Measurements from ENCODE around the gene RNF223. TPM values are rescaled to one million over a fixed set of nuclear protein-coding genes. Genes with fewer than 3 reads are reported as not detected.

Gene RNF223
- total and polyA plus RNA-seq, 4 donors, result 0.54 to 2.4 (median 1.4) TPM

GRCh38 chr1:1021920-1022259 lies 52.2 kb downstream of the RNF223 start:
- no peak for DNase-seq
- Histone ChIP-seq H3K27me3 (ENCODE audit: control insufficient read depth in 3 of 3, insufficient read depth in 3 of 3, low read length in 2 of 3) (no peaks in the 10 kb centered on the region), H3K27ac (ENCODE audit: low read depth in 1 of 2, low read length in 1 of 2) (no peak overlapping the region), H3K4me3 (no peak overlapping the region), H3K4me1 (ENCODE audit: control insufficient read depth in 5 of 5, insufficient read depth in 5 of 5, low read length in 5 of 5) (peaks cover 0 to 38% (median 29%) of the 10 kb centered on the region in 5 donors), H3K36me3 (ENCODE audit: control insufficient read depth in 4 of 4, insufficient read depth in 4 of 4, low read length in 4 of 4) (no peaks in the 10 kb centered on the region), H3K9ac (ENCODE audit: insufficient read depth in 1 of 2, low read length in 2 of 2) (no peak overlapping the region), H3K9me3 (ENCODE audit: control insufficient read depth in 4 of 4, insufficient read depth in 3 of 4, low read length in 3 of 4) (no peaks in the 10 kb centered on the region)
- no peak for ATAC-seq (ENCODE audit: insufficient read depth, low FRiP score)
- 86 to 87% methylated on average over 10 of the region's 10 CpGs for WGBS, 2 donors
- TF ChIP-seq CTCF (IDR thresholded peaks at IDR 0.05; ENCODE audit: control extremely low read depth, extremely low read depth), result no peak

- Histone ChIP-seq H3K36me3 (ENCODE audit: control insufficient read depth in 4 of 4, insufficient read depth in 4 of 4, low read length in 4 of 4) (no peaks in the 10 kb centered on the region), H3K9ac (ENCODE audit: insufficient read depth in 1 of 2, low read length in 2 of 2) (no peak overlapping the region), H3K27ac (ENCODE audit: low read depth in 1 of 2, low read length in 1 of 2) (peak overlapping the region in 1 of 2 donors; percentile 66), H3K27me3 (ENCODE audit: control insufficient read depth in 3 of 3, insufficient read depth in 3 of 3, low read length in 2 of 3) (no peaks in the 10 kb centered on the region), H3K4me1 (ENCODE audit: control insufficient read depth in 5 of 5, insufficient read depth in 5 of 5, low read length in 5 of 5) (peaks cover 0 to 35% (median 27%) of the 10 kb centered on the region in 5 donors), H3K4me3 (peak overlapping the region; percentile 17), H3K9me3 (ENCODE audit: control insufficient read depth in 4 of 4, insufficient read depth in 3 of 4, low read length in 3 of 4) (no peaks in the 10 kb centered on the region)
- ATAC-seq (ENCODE audit: insufficient read depth, low FRiP score), result no peak
- 24 to 29% methylated on average over 33 of the region's 33 CpGs for WGBS, 2 donors
- TF ChIP-seq CTCF (IDR thresholded peaks at IDR 0.05; ENCODE audit: control extremely low read depth, extremely low read depth), result no peak
- DNase-seq, result peak; percentile 86 to 93 (median 88)
Observed at GRCh38 chr1:1021010-1021919, 52.8 kb downstream of the RNF223 start.

Other genes with a start within 250 kb of the RNF223 start
- gene SAMD11, start 150.4 kb downstream of the RNF223 start, total RNA-seq, result 10 to 100 TPM in 1 of 2 donors, 1 to 10 TPM in 1; 7.8 to 26.3 TPM
- 1 to 10 TPM; 3.7 to 3.8 TPM for gene SAMD11, start 150.4 kb downstream of the RNF223 start, polyA plus RNA-seq
- gene NOC2L, start 115.0 kb downstream of the RNF223 start, total RNA-seq, result 10 to 100 TPM; 39.0 to 74.2 TPM
- gene NOC2L, start 115.0 kb downstream of the RNF223 start, polyA plus RNA-seq, result 10 to 100 TPM; 61.2 to 86.6 TPM
- 10 to 100 TPM in 1 of 2 donors, 1 to 10 TPM in 1; 10.0 to 15.1 TPM for gene KLHL17, start 113.7 kb downstream of the RNF223 start, total RNA-seq
- 10 to 100 TPM; 10.9 to 15.2 TPM for gene KLHL17, start 113.7 kb downstream of the RNF223 start, polyA plus RNA-seq
- gene PLEKHN1, start 107.8 kb downstream of the RNF223 start, total RNA-seq, result 1 to 10 TPM; 2.0 to 5.1 TPM
- gene PLEKHN1, start 107.8 kb downstream of the RNF223 start, polyA plus RNA-seq, result 1 to 10 TPM; 2.0 to 2.8 TPM
- under 1 TPM in 1 of 2 donors, not detected in 1; 0.15 TPM for gene PERM1, start 92.2 kb downstream of the RNF223 start, total RNA-seq
- under 1 TPM; 0.06 to 0.45 TPM for gene PERM1, start 92.2 kb downstream of the RNF223 start, polyA plus RNA-seq
- 10 to 100 TPM; 13.5 to 47.9 TPM for gene HES4, start 74.2 kb downstream of the RNF223 start, total RNA-seq
- gene HES4, start 74.2 kb downstream of the RNF223 start, polyA plus RNA-seq, result 10 to 100 TPM; 16.6 to 37.7 TPM
- gene ISG15, start 60.8 kb downstream of the RNF223 start, total RNA-seq, result 10 to 100 TPM; 12.7 to 53.6 TPM
- 100 to 1,000 TPM; 208 to 234 TPM for gene ISG15, start 60.8 kb downstream of the RNF223 start, polyA plus RNA-seq
- gene AGRN, start 54.2 kb downstream of the RNF223 start, total RNA-seq, result 100 to 1,000 TPM; 103 to 124 TPM
- gene AGRN, start 54.2 kb downstream of the RNF223 start, polyA plus RNA-seq, result 10 to 100 TPM; 30.7 to 67.4 TPM
- gene C1orf159, start 41.8 kb upstream of the RNF223 start, total RNA-seq, result 10 to 100 TPM in 1 of 2 donors, 1 to 10 TPM in 1; 9.9 to 19.2 TPM
- 10 to 100 TPM in 1 of 2 donors, 1 to 10 TPM in 1; 9.5 to 16.7 TPM for gene C1orf159, start 41.8 kb upstream of the RNF223 start, polyA plus RNA-seq
- gene TTLL10, start 99.6 kb upstream of the RNF223 start, total RNA-seq, result 10 to 100 TPM in 1 of 2 donors, 1 to 10 TPM in 1; 4.8 to 19.7 TPM
- gene TTLL10, start 99.6 kb upstream of the RNF223 start, polyA plus RNA-seq, result 1 to 10 TPM; 3.7 to 4.3 TPM
- 1 to 10 TPM; 2.7 to 4.0 TPM for gene TNFRSF18, start 132.3 kb upstream of the RNF223 start, total RNA-seq
- gene TNFRSF18, start 132.3 kb upstream of the RNF223 start, polyA plus RNA-seq, result 1 to 10 TPM; 1.8 to 2.1 TPM
- 1 to 10 TPM; 3.6 to 5.3 TPM for gene TNFRSF4, start 139.8 kb upstream of the RNF223 start, total RNA-seq
- gene TNFRSF4, start 139.8 kb upstream of the RNF223 start, polyA plus RNA-seq, result 10 to 100 TPM in 1 of 2 donors, 1 to 10 TPM in 1; 8.5 to 11.3 TPM
- 100 to 1,000 TPM in 1 of 2 donors, 10 to 100 TPM in 1; 65.7 to 189 TPM for gene SDF4, start 157.7 kb upstream of the RNF223 start, total RNA-seq
- 100 to 1,000 TPM; 108 to 178 TPM for gene SDF4, start 157.7 kb upstream of the RNF223 start, polyA plus RNA-seq
- 10 to 100 TPM in 1 of 2 donors, 1 to 10 TPM in 1; 7.0 to 28.3 TPM for gene B3GALT6, start 157.9 kb upstream of the RNF223 start, total RNA-seq
- 10 to 100 TPM; 12.7 to 18.9 TPM for gene B3GALT6, start 157.9 kb upstream of the RNF223 start, polyA plus RNA-seq
- gene C1QTNF12, start 172.4 kb upstream of the RNF223 start, total RNA-seq, result 1 to 10 TPM; 1.5 to 2.5 TPM
- 1 to 10 TPM; 1.2 to 3.0 TPM for gene C1QTNF12, start 172.4 kb upstream of the RNF223 start, polyA plus RNA-seq
- gene UBE2J2, start 199.5 kb upstream of the RNF223 start, total RNA-seq, result 10 to 100 TPM; 36.0 to 57.4 TPM
- gene UBE2J2, start 199.5 kb upstream of the RNF223 start, polyA plus RNA-seq, result 10 to 100 TPM; 45.9 to 48.2 TPM
- 1 to 10 TPM; 2.3 to 2.4 TPM for gene SCNN1D, start 206.1 kb upstream of the RNF223 start, total RNA-seq
- 1 to 10 TPM in 1 of 2 donors, under 1 TPM in 1; 0.94 to 3.5 TPM for gene SCNN1D, start 206.1 kb upstream of the RNF223 start, polyA plus RNA-seq
- gene ACAP3, start 233.6 kb upstream of the RNF223 start, total RNA-seq, result 10 to 100 TPM; 33.6 to 62.8 TPM
- gene ACAP3, start 233.6 kb upstream of the RNF223 start, polyA plus RNA-seq, result 10 to 100 TPM; 18.7 to 42.0 TPM
- gene PUSL1, start 234.3 kb upstream of the RNF223 start, total RNA-seq, result 10 to 100 TPM; 11.3 to 21.1 TPM
- gene PUSL1, start 234.3 kb upstream of the RNF223 start, polyA plus RNA-seq, result 10 to 100 TPM; 16.1 to 23.7 TPM